Natural killer cell treated with Interleukin-12 subunit alpha and Interleukin-12 subunit beta and Interleukin-15 and Interleukin-18, amount 100 ng/mL, for 72 hours (primary cell): ENCODE measurements around the gene TGFB3. TPM values are rescaled to one million over a fixed set of nuclear protein-coding genes. Genes with fewer than 3 reads are reported as not detected.

Experiments used
- ATAC-seq, 2 donors: fragments of 150-1000 bp; cut with Tn5 transposase in 1 of 2; sonication (Bioruptor Pico), chemical (Tn5 transposase) in 1 of 2; 2 replicates each; pipeline ENCODE4 v1.10.0; 2021
- DNase-seq: peaks from one replicate; pipeline ENCODE4 v3.0.0; 2022; ENCODE audit warnings: low spot score
- H3K27ac Mint-ChIP-seq, 2 donors: 1 replicate in 1 of 2; 2 replicates in 1 of 2; pipeline ENCODE4 v1.8.0; 2022; ENCODE audit warnings: mixed read lengths in 2 of 2, mild to moderate bottlenecking in 1 of 2, moderate library complexity in 1 of 2
- H3K27me3 Mint-ChIP-seq, 2 donors: 1 replicate in 1 of 2; 2 replicates in 1 of 2; pipeline ENCODE4 v1.8.0; 2022; ENCODE audit warnings: mixed read lengths in 2 of 2
- H3K36me3 Mint-ChIP-seq: one replicate; pipeline ENCODE4 v1.8.0; 2022; ENCODE audit warnings: mixed read lengths
- H3K4me1 Mint-ChIP-seq, 2 donors: 1 replicate in 1 of 2; 2 replicates in 1 of 2; pipeline ENCODE4 v1.8.0; 2022; ENCODE audit warnings: low read depth in 2 of 2, mixed read lengths in 2 of 2, mild to moderate bottlenecking in 1 of 2
- H3K4me3 Mint-ChIP-seq: one replicate; pipeline ENCODE4 v1.8.0; 2022; ENCODE audit warnings: mixed read lengths
- H3K9me3 Mint-ChIP-seq: 2 replicates; pipeline ENCODE4 v1.8.0; 2022; ENCODE audit warnings: mixed read lengths
- total RNA-seq, 2 donors: library from RNA; stranded (reverse); gene quantifications; one replicate each; pipeline ENCODE4 v1.2.3, GENCODE V29; 2022

The TGFB3 gene
- total RNA-seq, 2 donors from 2014 or later: 1.4 to 3.8 TPM

- no peaks in the 10 kb centered on the region for H3K27me3 Mint-ChIP-seq
- H3K36me3 Mint-ChIP-seq: peaks cover 16% of the 10 kb centered on the region
- no peak overlapping the region for H3K4me3 Mint-ChIP-seq
- peaks cover 3% of the 10 kb centered on the region for H3K9me3 Mint-ChIP-seq
- DNase-seq (no peak), ATAC-seq (no peak)
- H3K4me1 Mint-ChIP-seq: no peaks in the 10 kb centered on the region
- no peak overlapping the region for H3K27ac Mint-ChIP-seq
Observed at GRCh38 chr14:75999511-76000190, 17.9 kb upstream of the TGFB3 start.

GRCh38 chr14:75996488-75996887, 14.7 kb upstream of the TGFB3 start:
- Mint-ChIP-seq H3K4me1 (peaks cover 0 to 5% of the 10 kb centered on the region in 2 donors), H3K27me3 (no peaks in the 10 kb centered on the region), H3K27ac (no peak overlapping the region), H3K4me3 (no peak overlapping the region), H3K9me3 (no peaks in the 10 kb centered on the region), H3K36me3 (peaks cover 9% of the 10 kb centered on the region)
- ATAC-seq: no peak
- no peak for DNase-seq

GRCh38 chr14:75995372-75996041, 13.7 kb upstream of the TGFB3 start:
- no peak for DNase-seq
- H3K4me1 Mint-ChIP-seq: peaks cover 0 to 5% of the 10 kb centered on the region in 2 donors
- no peak overlapping the region for H3K4me3 Mint-ChIP-seq
- H3K9me3 Mint-ChIP-seq: no peaks in the 10 kb centered on the region
- ATAC-seq: no peak
- H3K27me3 Mint-ChIP-seq: no peaks in the 10 kb centered on the region
- H3K36me3 Mint-ChIP-seq: peaks cover 9% of the 10 kb centered on the region
- no peak overlapping the region for H3K27ac Mint-ChIP-seq

GRCh38 chr14:75993567-75994041, 11.8 kb upstream of the TGFB3 start:
- ATAC-seq (peak in 1 of 2 donors; percentile 66), DNase-seq (no peak)
- Mint-ChIP-seq H3K27me3 (no peaks in the 10 kb centered on the region), H3K4me1 (peaks cover 0 to 5% of the 10 kb centered on the region in 2 donors), H3K36me3 (peaks cover 9% of the 10 kb centered on the region), H3K9me3 (no peaks in the 10 kb centered on the region), H3K4me3 (no peak overlapping the region), H3K27ac (no peak overlapping the region)

- Mint-ChIP-seq H3K27me3 (no peaks in the 10 kb centered on the region), H3K36me3 (peaks cover 2% of the 10 kb centered on the region), H3K9me3 (no peaks in the 10 kb centered on the region), H3K4me1 (peaks cover 0 to 8% of the 10 kb centered on the region in 2 donors), H3K27ac (no peak overlapping the region), H3K4me3 (no peak overlapping the region)
- DNase-seq (no peak), ATAC-seq (no peak)
Observed at GRCh38 chr14:75991753-75992152, 10.0 kb upstream of the TGFB3 start.

GRCh38 chr14:75990297-75990696, 8.5 kb upstream of the TGFB3 start:
- H3K4me1 Mint-ChIP-seq: peaks cover 8 to 20% of the 10 kb centered on the region in 2 donors
- no peaks in the 10 kb centered on the region for H3K27me3 Mint-ChIP-seq
- ATAC-seq (no peak), DNase-seq (no peak)
- H3K9me3 Mint-ChIP-seq: no peaks in the 10 kb centered on the region
- H3K36me3 Mint-ChIP-seq: no peaks in the 10 kb centered on the region
- no peak overlapping the region for H3K27ac Mint-ChIP-seq
- no peak overlapping the region for H3K4me3 Mint-ChIP-seq

- DNase-seq: no peak
- Mint-ChIP-seq H3K36me3 (no peaks in the 10 kb centered on the region), H3K4me1 (peaks cover 8 to 25% of the 10 kb centered on the region in 2 donors), H3K27me3 (no peaks in the 10 kb centered on the region), H3K4me3 (no peak overlapping the region), H3K9me3 (no peaks in the 10 kb centered on the region), H3K27ac (no peak overlapping the region)
- ATAC-seq: no peak
Observed at GRCh38 chr14:75989134-75989533, 7.3 kb upstream of the TGFB3 start.

- DNase-seq (no peak), ATAC-seq (no peak)
- Mint-ChIP-seq H3K4me1 (peaks cover 8 to 20% of the 10 kb centered on the region in 2 donors), H3K4me3 (no peak overlapping the region), H3K36me3 (no peaks in the 10 kb centered on the region), H3K27ac (no peak overlapping the region), H3K9me3 (no peaks in the 10 kb centered on the region), H3K27me3 (no peaks in the 10 kb centered on the region)
Observed at GRCh38 chr14:75987201-75987970, 5.6 kb upstream of the TGFB3 start.

GRCh38 chr14:75986439-75986765, 4.6 kb upstream of the TGFB3 start:
- Mint-ChIP-seq H3K27ac (peak overlapping the region; percentile 63 to 84), H3K27me3 (no peaks in the 10 kb centered on the region), H3K36me3 (no peaks in the 10 kb centered on the region), H3K9me3 (no peaks in the 10 kb centered on the region), H3K4me3 (peak overlapping the region; percentile 91), H3K4me1 (peaks cover 13 to 27% of the 10 kb centered on the region in 2 donors)
- no peak for ATAC-seq
- DNase-seq: no peak

GRCh38 chr14:75985618-75986438, 4.0 kb upstream of the TGFB3 start, which contains the start of gene IFT43:
Gene IFT43, plus strand, starts transcription at chr14:75985763. Its CDS starts 24 bp downstream, at chr14:75985787.
- DNase-seq: peak; percentile 91
- Mint-ChIP-seq H3K4me1 (peaks cover 19 to 32% of the 10 kb centered on the region in 2 donors), H3K27me3 (no peaks in the 10 kb centered on the region), H3K4me3 (peak within 1 kb of the TSS; percentile 91), H3K9me3 (no peaks in the 10 kb centered on the region), H3K36me3 (no peaks in the 10 kb centered on the region), H3K27ac (peak within 1 kb of the TSS; percentile 63 to 84)
- peak; percentile 75 to 83 for ATAC-seq

- H3K4me1 Mint-ChIP-seq: peaks cover 26 to 40% of the 10 kb centered on the region in 2 donors
- DNase-seq: no peak
Observed at GRCh38 chr14:75984674-75985073, 2.9 kb upstream of the TGFB3 start.

GRCh38 chr14:75983019-75983358, 1.2 kb upstream of the TGFB3 start:
- DNase-seq: no peak
- ATAC-seq: no peak
- peaks cover 40 to 51% of the 10 kb centered on the region in 2 donors for H3K4me1 Mint-ChIP-seq
- no peaks in the 10 kb centered on the region for H3K9me3 Mint-ChIP-seq
- no peaks in the 10 kb centered on the region for H3K36me3 Mint-ChIP-seq
- H3K27me3 Mint-ChIP-seq: no peaks in the 10 kb centered on the region
- H3K27ac Mint-ChIP-seq: peak overlapping the region in 1 of 2 donors; percentile 68
- H3K4me3 Mint-ChIP-seq: peak overlapping the region; percentile 88

More at GRCh38 chr14:75984674-75985073, 2.9 kb upstream of the TGFB3 start:
- peak overlapping the region; percentile 91 for H3K4me3 Mint-ChIP-seq
- H3K27me3 Mint-ChIP-seq: no peaks in the 10 kb centered on the region
- H3K27ac Mint-ChIP-seq: no peak overlapping the region
- H3K9me3 Mint-ChIP-seq: no peaks in the 10 kb centered on the region
- no peaks in the 10 kb centered on the region for H3K36me3 Mint-ChIP-seq
- ATAC-seq: no peak

GRCh38 chr14:75982266-75983018, 647 bp upstream of the TGFB3 start:
- peak overlapping the region; percentile 69 to 84 for H3K27ac Mint-ChIP-seq
- no peaks in the 10 kb centered on the region for H3K27me3 Mint-ChIP-seq
- H3K9me3 Mint-ChIP-seq: no peaks in the 10 kb centered on the region
- peak overlapping the region; percentile 88 for H3K4me3 Mint-ChIP-seq
- peaks cover 40 to 51% of the 10 kb centered on the region in 2 donors for H3K4me1 Mint-ChIP-seq
- DNase-seq (peak; percentile 83), ATAC-seq (peak; percentile 76 to 78)
- H3K36me3 Mint-ChIP-seq: no peaks in the 10 kb centered on the region
